Hematopoietic multipotent progenitor cell (in vitro differentiated cells): ENCODE measurements around the gene TM4SF4. TPM values are rescaled to one million over a fixed set of nuclear protein-coding genes. Genes with fewer than 3 reads are reported as not detected.

Source experiments
- DNase-seq, 3 donors: peaks; one replicate each; pipeline ENCODE4 v3.0.0-alpha.2; 2011 to 2015; ENCODE audit warnings: low read depth in 2 of 3, low spot score in 2 of 3
- total RNA-seq: library from RNA; depleted of rRNA; stranded (reverse); fragments of >200 nt; gene quantifications from one replicate; pipeline ENCODE4 v1.2.3, GENCODE V29; 2012

Gene TM4SF4
- total RNA-seq, 1 donor: not detected

GRCh38 chr3:149454746-149455145 is 19.8 kb upstream of the TM4SF4 start:
- DNase-seq: no peak

- DNase-seq: no peak
These were observed 19.1 kb upstream of the TM4SF4 start for GRCh38 chr3:149455366-149455765.

GRCh38 chr3:149455989-149456388 is 18.5 kb upstream of the TM4SF4 start:
- no peak for DNase-seq

- DNase-seq: no peak
These were observed 14.9 kb upstream of the TM4SF4 start for GRCh38 chr3:149459491-149460059.

- no peak for DNase-seq
These were observed 14.4 kb upstream of the TM4SF4 start for GRCh38 chr3:149460117-149460516.

GRCh38 chr3:149462051-149462450 is 12.4 kb upstream of the TM4SF4 start:
- DNase-seq: no peak

- no peak for DNase-seq
These were observed 11.9 kb upstream of the TM4SF4 start for GRCh38 chr3:149462581-149463011.

- DNase-seq: no peak
These were observed 10.6 kb upstream of the TM4SF4 start for GRCh38 chr3:149463921-149464320.

GRCh38 chr3:149464542-149465328 is 9.8 kb upstream of the TM4SF4 start:
- DNase-seq: no peak

GRCh38 chr3:149465351-149465883 is 9.1 kb upstream of the TM4SF4 start:
- DNase-seq: no peak

- no peak for DNase-seq
These were observed 8.3 kb upstream of the TM4SF4 start for GRCh38 chr3:149466192-149466591.

GRCh38 chr3:149468504-149469212 is 5.8 kb upstream of the TM4SF4 start:
- DNase-seq: no peak

GRCh38 chr3:149470381-149470780 is 4.1 kb upstream of the TM4SF4 start:
- no peak for DNase-seq

- DNase-seq: no peak
These were observed 2.3 kb upstream of the TM4SF4 start for GRCh38 chr3:149472030-149472797.

- DNase-seq: no peak
These were observed 894 bp upstream of the TM4SF4 start for GRCh38 chr3:149473357-149474249.

- DNase-seq: no peak
These were observed 1.1 kb downstream of the TM4SF4 start for GRCh38 chr3:149475451-149476060.

- no peak for DNase-seq
These were observed 1.7 kb downstream of the TM4SF4 start for GRCh38 chr3:149476225-149476624.

GRCh38 chr3:149479621-149480325 is 5.3 kb downstream of the TM4SF4 start:
- no peak for DNase-seq
